Measurements from ENCODE around the gene KAZN. TPM values are rescaled to one million over a fixed set of nuclear protein-coding genes. Genes with fewer than 3 reads are reported as not detected.

The KAZN gene
- total RNA-seq, 4 donors from 2014 or later, result 9.2 to 30.6 (median 21.2) TPM

DNA sequence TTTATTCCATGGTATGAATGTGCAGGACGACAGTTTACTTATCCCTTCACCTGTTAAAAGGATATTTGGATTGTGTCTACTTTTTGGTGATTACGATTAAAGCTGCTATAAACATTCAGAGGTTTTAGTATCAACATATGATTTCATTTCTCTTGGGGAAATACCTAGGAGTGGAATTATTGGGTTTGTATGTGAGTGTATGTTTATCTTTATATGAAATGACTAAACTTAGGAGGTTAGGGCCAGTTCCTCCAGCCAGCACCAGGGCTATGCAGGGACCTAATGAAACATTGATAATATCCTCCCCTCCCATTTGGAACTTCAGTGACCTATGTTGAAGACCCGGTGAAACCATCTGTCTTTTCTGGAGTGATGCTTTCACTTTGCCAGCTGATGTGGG lies 568.9 kb downstream of the KAZN start:
- ATAC-seq (ENCODE audit: low FRiP score) (no peak), DNase-seq (ENCODE audit: low spot score) (no peak)
- TF ChIP-seq CTCF (IDR thresholded peaks at IDR 0.05), result no peak

Measured in omental fat pad (tissue), 4 donors.